ENCODE measurements around the gene ZFYVE21.

Gene ZFYVE21

GRCh38 chr14:103715052-103716000, at the start of gene ZFYVE21, which contains the start of gene XRCC3:
Gene ZFYVE21 (plus strand): TSS chr14:103715810. CDS start chr14:103715842, 32 bp downstream.
Gene XRCC3 (minus strand): TSS chr14:103715451. CDS start chr14:103711087, 4,364 bp downstream.
- H3K36me3 ChIP-seq (ENCODE audit: insufficient read depth, low read length), result no peaks in the 10 kb centered on the region; the same call in 1 of the 2 replicates
- peak within 1 kb of the TSS; percentile 78 for H3K9ac ChIP-seq (ENCODE audit: low read depth, low read length)
- no peaks in the 10 kb centered on the region for H3K9me3 ChIP-seq (ENCODE audit: control insufficient read depth, insufficient read depth, low read length)
- H3K4me1 ChIP-seq (ENCODE audit: insufficient read depth, low read length), result peaks cover 14% of the 10 kb centered on the region

GRCh38 chr14:103667671-103668070, 47.9 kb upstream of the ZFYVE21 start:
- H3K36me3 ChIP-seq (ENCODE audit: insufficient read depth, low read length), result peaks cover 18% of the 10 kb centered on the region
- H3K9ac ChIP-seq (ENCODE audit: low read depth, low read length), result no peak overlapping the region
- no peaks in the 10 kb centered on the region for H3K9me3 ChIP-seq (ENCODE audit: control insufficient read depth, insufficient read depth, low read length)
- H3K4me1 ChIP-seq (ENCODE audit: insufficient read depth, low read length), result no peaks in the 10 kb centered on the region

DNA sequence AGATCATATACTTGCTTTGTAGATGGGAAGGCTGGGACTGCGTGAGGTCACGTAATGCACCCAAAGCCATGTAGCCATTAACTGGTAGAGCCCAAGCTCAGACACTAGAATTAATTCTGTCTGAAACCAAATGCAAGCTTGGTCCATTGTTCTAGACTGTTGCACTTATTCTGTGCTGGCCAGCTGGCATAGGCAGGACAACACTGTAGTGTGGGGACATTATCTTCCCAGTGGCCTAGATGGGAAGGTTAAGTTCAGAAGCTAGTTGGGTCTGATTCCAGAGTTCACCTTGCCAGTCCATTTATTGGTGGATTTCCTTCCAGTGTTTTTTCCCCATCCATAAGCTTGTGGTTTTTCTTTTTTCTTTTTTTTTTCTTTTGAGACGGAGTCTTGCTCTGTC, 47.5 kb upstream of the ZFYVE21 start:
- Histone ChIP-seq H3K36me3 (ENCODE audit: insufficient read depth, low read length) (peaks cover 23% of the 10 kb centered on the region), H3K9ac (ENCODE audit: low read depth, low read length) (no peak overlapping the region), H3K9me3 (ENCODE audit: control insufficient read depth, insufficient read depth, low read length) (no peaks in the 10 kb centered on the region), H3K4me1 (ENCODE audit: insufficient read depth, low read length) (no peaks in the 10 kb centered on the region)

GRCh38 chr14:103669370-103669769, 46.2 kb upstream of the ZFYVE21 start:
- H3K9me3 ChIP-seq (ENCODE audit: control insufficient read depth, insufficient read depth, low read length), result no peaks in the 10 kb centered on the region
- H3K9ac ChIP-seq (ENCODE audit: low read depth, low read length), result no peak overlapping the region
- peaks cover 25% of the 10 kb centered on the region for H3K36me3 ChIP-seq (ENCODE audit: insufficient read depth, low read length)
- H3K4me1 ChIP-seq (ENCODE audit: insufficient read depth, low read length), result no peaks in the 10 kb centered on the region

- H3K4me1 ChIP-seq (ENCODE audit: insufficient read depth, low read length), result no peaks in the 10 kb centered on the region
- H3K36me3 ChIP-seq (ENCODE audit: insufficient read depth, low read length), result peaks cover 43% of the 10 kb centered on the region
- H3K9me3 ChIP-seq (ENCODE audit: control insufficient read depth, insufficient read depth, low read length), result no peaks in the 10 kb centered on the region
- H3K9ac ChIP-seq (ENCODE audit: low read depth, low read length), result no peak overlapping the region
These were observed 43.7 kb upstream of the ZFYVE21 start for GRCh38 chr14:103671911-103672310.

DNA sequence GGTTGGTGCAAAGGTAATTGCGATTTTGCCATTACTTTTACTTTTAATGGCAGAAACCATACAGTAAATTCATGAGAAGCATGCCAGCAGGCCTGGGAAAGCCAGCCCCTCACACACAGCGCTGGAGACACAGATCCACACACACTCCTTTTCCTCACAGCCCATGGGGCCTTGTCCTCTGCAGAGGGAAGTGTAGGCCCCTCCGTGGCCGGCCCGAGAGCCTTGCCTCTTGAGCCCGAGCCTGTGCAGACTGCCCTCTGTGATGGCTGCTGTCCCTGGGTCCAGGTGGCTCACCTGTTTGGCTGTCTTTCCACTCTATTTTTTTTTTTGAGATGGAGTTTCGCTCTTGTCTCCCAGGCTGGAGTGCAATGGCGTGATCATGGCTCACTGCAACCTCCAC, 39.7 kb upstream of the ZFYVE21 start:
- no peaks in the 10 kb centered on the region for H3K9me3 ChIP-seq (ENCODE audit: control insufficient read depth, insufficient read depth, low read length)
- no peak overlapping the region for H3K9ac ChIP-seq (ENCODE audit: low read depth, low read length)
- H3K4me1 ChIP-seq (ENCODE audit: insufficient read depth, low read length), result no peaks in the 10 kb centered on the region
- peaks cover 57% of the 10 kb centered on the region for H3K36me3 ChIP-seq (ENCODE audit: insufficient read depth, low read length)

DNA sequence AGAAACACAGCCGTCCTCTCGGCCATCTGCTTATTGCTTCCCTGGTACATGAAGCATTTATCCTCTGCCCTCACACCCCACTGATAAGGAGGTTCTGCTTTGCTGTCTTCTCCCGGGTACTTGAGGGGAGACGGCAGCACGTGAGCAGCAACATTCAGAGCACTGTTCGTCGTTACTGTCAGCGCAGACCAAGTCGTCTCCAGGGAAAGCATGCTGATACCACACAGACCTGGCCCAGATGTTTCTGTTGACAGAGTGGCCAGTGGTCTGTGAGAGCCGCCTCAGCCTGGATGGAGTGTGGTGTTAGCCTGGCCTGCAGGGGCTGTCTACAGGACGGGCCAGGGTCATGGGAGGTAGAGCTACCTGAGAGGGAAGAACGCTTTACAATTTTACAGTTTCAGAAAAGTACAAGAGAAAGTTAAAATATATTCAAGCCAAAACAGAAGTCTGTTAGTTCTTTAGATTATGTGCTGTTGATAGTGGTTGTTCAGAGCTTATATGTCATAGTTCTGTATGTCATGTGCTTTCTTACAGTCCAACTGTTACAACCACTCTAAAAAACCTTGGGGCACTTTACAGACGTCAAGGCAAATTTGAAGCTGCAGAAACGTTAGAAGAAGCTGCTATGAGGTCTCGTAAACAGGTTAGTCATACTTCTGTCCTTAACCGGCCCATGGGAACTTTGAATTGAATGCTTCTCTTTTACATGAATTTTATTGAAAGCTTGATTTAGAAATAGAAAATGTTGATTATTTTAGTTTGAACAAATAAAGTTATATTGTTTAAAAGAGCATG, 38.5 kb upstream of the ZFYVE21 start:
- no peak overlapping the region for H3K9ac ChIP-seq (ENCODE audit: low read depth, low read length)
- peaks cover 58% of the 10 kb centered on the region for H3K36me3 ChIP-seq (ENCODE audit: insufficient read depth, low read length)
- H3K9me3 ChIP-seq (ENCODE audit: control insufficient read depth, insufficient read depth, low read length), result no peaks in the 10 kb centered on the region
- no peaks in the 10 kb centered on the region for H3K4me1 ChIP-seq (ENCODE audit: insufficient read depth, low read length)

DNA sequence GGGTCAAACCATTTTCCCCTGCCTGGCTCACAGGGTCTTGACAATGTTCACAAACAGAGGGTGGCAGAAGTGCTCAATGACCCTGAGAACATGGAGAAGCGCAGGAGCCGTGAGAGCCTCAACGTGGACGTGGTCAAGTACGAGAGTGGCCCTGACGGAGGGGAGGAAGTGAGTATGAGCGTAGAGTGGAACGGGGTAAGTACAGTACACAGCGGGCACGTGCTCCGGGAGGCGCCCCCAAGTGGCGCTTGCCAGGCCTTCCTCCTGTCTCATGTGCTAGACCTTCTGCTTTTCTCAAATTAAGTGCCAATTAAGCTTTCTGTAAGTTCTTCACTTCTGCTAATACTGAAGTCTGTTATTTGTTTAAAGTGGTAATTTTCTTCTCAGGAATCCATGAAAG, 36.3 kb upstream of the ZFYVE21 start:
- peaks cover 49% of the 10 kb centered on the region for H3K36me3 ChIP-seq (ENCODE audit: insufficient read depth, low read length)
- H3K9ac ChIP-seq (ENCODE audit: low read depth, low read length), result no peak overlapping the region
- no peaks in the 10 kb centered on the region for H3K9me3 ChIP-seq (ENCODE audit: control insufficient read depth, insufficient read depth, low read length)
- no peaks in the 10 kb centered on the region for H3K4me1 ChIP-seq (ENCODE audit: insufficient read depth, low read length)

DNA sequence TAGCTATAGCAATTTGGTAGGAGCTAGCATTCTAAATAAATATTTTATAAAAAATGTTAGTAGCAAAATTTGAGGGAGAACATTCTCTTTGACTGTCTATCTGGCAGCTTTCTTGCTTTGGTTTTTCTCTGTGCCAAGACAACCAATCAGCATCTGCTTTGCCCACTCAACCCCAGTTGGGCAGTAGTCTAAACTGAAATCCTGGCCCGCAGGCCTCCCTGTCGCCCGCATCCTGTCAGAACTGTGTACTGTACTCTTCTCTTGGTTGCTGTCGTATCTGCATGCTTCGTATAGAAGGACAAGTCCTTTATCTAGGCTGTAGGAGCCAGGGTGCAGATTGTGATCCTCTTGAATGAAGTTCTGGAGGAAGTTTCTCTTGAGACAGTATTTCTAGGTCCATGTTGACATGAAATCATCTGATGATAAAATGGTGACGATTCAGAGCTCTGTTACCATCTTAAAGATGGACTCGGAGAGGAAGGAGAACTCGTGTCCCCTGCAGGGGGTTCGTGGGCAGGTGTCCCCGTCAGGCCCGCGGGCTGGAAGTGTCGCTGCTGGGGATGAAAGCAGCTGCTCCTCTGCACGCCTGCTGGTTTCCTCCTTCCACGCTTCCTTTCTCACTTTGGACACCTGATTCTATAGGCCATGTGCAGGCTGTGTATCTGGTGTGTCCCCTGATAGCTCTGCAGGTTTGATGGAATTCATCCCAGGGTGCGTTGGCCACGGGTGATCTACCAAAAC, 34.9 kb upstream of the ZFYVE21 start:
- H3K9ac ChIP-seq (ENCODE audit: low read depth, low read length), result no peak overlapping the region
- no peaks in the 10 kb centered on the region for H3K9me3 ChIP-seq (ENCODE audit: control insufficient read depth, insufficient read depth, low read length)
- H3K4me1 ChIP-seq (ENCODE audit: insufficient read depth, low read length), result no peaks in the 10 kb centered on the region
- peaks cover 40% of the 10 kb centered on the region for H3K36me3 ChIP-seq (ENCODE audit: insufficient read depth, low read length)

DNA sequence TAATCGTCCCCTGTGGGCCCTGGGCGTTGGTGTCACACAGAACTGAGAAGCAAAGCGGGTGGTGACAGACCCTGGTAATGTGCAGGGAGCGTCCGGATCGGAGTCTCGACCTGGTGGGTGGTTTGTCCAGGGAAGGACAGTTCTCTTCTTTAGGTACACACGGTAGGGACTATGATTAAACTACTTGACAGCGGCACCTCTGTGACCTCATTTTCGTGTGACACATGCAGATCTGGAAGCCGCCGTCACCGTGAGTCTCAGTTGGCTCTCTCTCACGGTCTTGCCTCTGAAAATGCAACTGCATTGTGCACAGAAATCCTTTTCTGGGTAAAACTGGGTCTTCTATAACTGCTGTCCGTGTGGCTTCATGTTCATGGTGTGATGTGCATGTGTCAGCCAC, 32.5 kb upstream of the ZFYVE21 start:
- Histone ChIP-seq H3K36me3 (ENCODE audit: insufficient read depth, low read length) (peaks cover 28% of the 10 kb centered on the region), H3K9ac (ENCODE audit: low read depth, low read length) (no peak overlapping the region), H3K9me3 (ENCODE audit: control insufficient read depth, insufficient read depth, low read length) (no peaks in the 10 kb centered on the region), H3K4me1 (ENCODE audit: insufficient read depth, low read length) (no peaks in the 10 kb centered on the region)

- H3K9me3 ChIP-seq (ENCODE audit: control insufficient read depth, insufficient read depth, low read length), result no peaks in the 10 kb centered on the region
- H3K9ac ChIP-seq (ENCODE audit: low read depth, low read length), result no peak overlapping the region
- H3K4me1 ChIP-seq (ENCODE audit: insufficient read depth, low read length), result peaks cover 7% of the 10 kb centered on the region; the same call in 1 of the 2 replicates
- H3K36me3 ChIP-seq (ENCODE audit: insufficient read depth, low read length), result peaks cover 27% of the 10 kb centered on the region
These were observed 31.1 kb upstream of the ZFYVE21 start for GRCh38 chr14:103684471-103684870.

DNA sequence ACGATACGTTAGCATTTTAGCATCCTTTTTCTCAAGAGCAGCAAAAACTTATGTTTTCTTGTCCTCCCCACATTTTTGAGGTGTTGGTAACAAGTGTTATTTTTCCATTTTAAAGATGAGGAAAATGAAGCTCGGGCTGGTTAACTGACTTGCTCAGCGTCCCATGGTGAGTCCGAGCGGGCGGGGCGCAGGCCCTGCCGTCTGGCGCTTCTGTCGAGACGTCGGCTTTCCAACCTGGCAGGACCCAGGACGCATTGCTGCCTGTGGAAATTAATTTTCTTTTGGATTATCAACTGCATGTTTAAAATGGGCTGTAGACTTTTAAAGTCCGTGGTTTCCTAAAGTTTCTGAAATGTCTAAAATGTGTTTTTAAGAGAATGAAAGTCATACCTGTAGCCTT, 30.7 kb upstream of the ZFYVE21 start:
- Histone ChIP-seq H3K36me3 (ENCODE audit: insufficient read depth, low read length) (peaks cover 23% of the 10 kb centered on the region), H3K9me3 (ENCODE audit: control insufficient read depth, insufficient read depth, low read length) (no peaks in the 10 kb centered on the region), H3K9ac (ENCODE audit: low read depth, low read length) (no peak overlapping the region), H3K4me1 (ENCODE audit: insufficient read depth, low read length) (peaks cover 7% of the 10 kb centered on the region; the same call in 1 of the 2 replicates)

DNA sequence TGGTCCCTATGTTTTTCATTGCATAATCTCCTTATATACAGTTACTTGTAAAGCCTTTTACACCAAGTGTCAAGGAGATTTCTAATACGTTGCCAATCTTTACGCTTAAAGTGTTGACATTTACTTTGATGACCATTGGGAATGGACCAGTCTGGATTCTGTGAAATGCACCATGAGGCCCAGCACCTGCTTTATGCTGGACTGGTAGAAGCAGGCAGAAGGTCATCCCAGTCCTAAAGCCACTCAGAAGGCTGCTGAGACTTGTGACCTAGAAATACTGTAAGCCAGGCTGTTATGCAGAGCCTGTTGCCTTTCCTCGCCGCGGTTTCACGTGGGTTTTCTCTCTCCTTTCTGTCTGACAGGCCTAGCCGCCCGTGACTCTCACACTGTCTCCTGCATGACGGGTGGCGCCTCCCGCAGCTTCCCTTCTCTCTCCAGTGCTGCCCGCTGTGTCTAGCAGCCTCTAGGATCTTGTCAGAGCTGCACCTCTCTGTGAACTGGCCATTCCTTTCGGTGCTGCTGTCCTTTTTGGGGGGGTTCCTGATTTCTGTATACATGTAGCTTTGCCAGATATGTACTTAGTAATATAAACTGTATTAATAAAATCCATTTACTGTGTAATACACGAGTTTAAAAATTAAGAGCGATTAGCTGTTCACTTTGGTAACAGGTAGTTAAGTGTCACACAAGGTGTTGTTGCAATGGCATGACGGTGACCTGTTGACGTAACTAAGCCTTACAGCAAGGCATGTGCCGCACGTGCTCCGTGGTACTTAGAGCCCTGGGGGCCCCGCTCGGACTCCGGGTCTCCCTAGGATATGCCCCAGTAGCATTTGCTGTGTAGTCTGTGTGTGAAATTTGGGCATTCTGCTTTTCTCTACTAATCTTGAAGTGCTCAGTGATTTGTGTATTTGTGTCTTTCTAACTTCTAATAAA, 30.1 kb upstream of the ZFYVE21 start:
- Histone ChIP-seq H3K4me1 (ENCODE audit: insufficient read depth, low read length) (peaks cover 7% of the 10 kb centered on the region; the same call in 1 of the 2 replicates), H3K9me3 (ENCODE audit: control insufficient read depth, insufficient read depth, low read length) (no peaks in the 10 kb centered on the region), H3K9ac (ENCODE audit: low read depth, low read length) (no peak overlapping the region), H3K36me3 (ENCODE audit: insufficient read depth, low read length) (peaks cover 25% of the 10 kb centered on the region)
